Measurements from ENCODE around the gene PDE3B.
"Not testable (repeated sequence)": the region's sequence is repeated elsewhere in the genome, so short reads cannot be mapped to it uniquely, and the experiment has no call there.

PDE3B gene

GRCh38 chr11:14642453-14642852, 1.2 kb upstream of the PDE3B start:
- DNase-seq = no peak

- no peak for DNase-seq
These were observed 519 bp upstream of the PDE3B start for GRCh38 chr11:14642873-14643696.

- DNase-seq = peak; percentile 35
These were observed 816 bp downstream of the PDE3B start for GRCh38 chr11:14644226-14645014.

GRCh38 chr11:14645015-14645912, 1.7 kb downstream of the PDE3B start:
- DNase-seq = peak; percentile 32

GRCh38 chr11:14645985-14646900, 2.6 kb downstream of the PDE3B start:
- no peak for DNase-seq

GRCh38 chr11:14650064-14650463, 6.5 kb downstream of the PDE3B start:
- DNase-seq = no peak

- DNase-seq = no peak
These were observed 9.5 kb downstream of the PDE3B start for GRCh38 chr11:14653090-14653489.

- no peak for DNase-seq
These were observed 11.8 kb downstream of the PDE3B start for GRCh38 chr11:14655435-14655834.

GRCh38 chr11:14656536-14657457, 13.2 kb downstream of the PDE3B start:
- DNase-seq = no peak

GRCh38 chr11:14657841-14658240, 14.2 kb downstream of the PDE3B start:
- DNase-seq = no peak

- DNase-seq = not testable (repeated sequence)
These were observed 21.3 kb downstream of the PDE3B start for GRCh38 chr11:14664926-14665325.

- not testable (repeated sequence) for DNase-seq
These were observed 23.7 kb downstream of the PDE3B start for GRCh38 chr11:14667329-14667728.

- no peak for DNase-seq
These were observed 25.2 kb downstream of the PDE3B start for GRCh38 chr11:14668731-14669301.

GRCh38 chr11:14669499-14669898, 25.9 kb downstream of the PDE3B start:
- no peak for DNase-seq

- DNase-seq = peak; percentile 2
These were observed 26.4 kb downstream of the PDE3B start for GRCh38 chr11:14669958-14670357.

- peak; percentile 31 for DNase-seq
These were observed 29.0 kb downstream of the PDE3B start for GRCh38 chr11:14672635-14673034.

GRCh38 chr11:14673421-14673820, 29.8 kb downstream of the PDE3B start:
- DNase-seq = no peak

- peak; percentile 25 for DNase-seq
These were observed 30.3 kb downstream of the PDE3B start for GRCh38 chr11:14673824-14674405.

GRCh38 chr11:14676068-14676467, 32.5 kb downstream of the PDE3B start:
- no peak for DNase-seq

GRCh38 chr11:14677146-14677545, 33.5 kb downstream of the PDE3B start:
- no peak for DNase-seq
